OCI-M1 (cell line): Measurements from ENCODE around the gene FAM107B.

Experiments
- DNase-seq: peaks from one replicate; lab custom pipeline; 2025; lab: John Stamatoyannopoulos, UW

Gene FAM107B

GRCh38 chr10:14625192-14625631 is 149.5 kb downstream of the FAM107B start:
- no peak for DNase-seq

DNA sequence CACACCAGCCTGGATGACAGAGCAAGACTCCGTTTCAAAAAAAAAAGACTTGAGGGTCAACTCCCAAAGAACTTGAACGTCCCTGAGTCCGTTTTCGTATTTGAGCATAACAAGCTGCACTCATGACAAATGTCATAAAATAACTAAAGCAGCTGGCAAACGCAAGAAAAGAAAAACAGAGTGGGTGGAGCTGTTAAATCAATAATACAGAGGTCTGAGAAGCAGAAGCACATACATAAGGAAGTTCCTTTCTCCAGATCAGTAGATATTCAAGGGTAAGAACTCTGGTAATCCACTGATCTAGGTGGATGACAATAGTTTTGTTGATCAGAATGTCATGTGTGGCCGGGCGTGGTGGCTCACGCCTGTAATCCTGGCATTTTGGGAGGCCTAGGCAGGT is 150.1 kb downstream of the FAM107B start:
- DNase-seq, result no peak

DNA sequence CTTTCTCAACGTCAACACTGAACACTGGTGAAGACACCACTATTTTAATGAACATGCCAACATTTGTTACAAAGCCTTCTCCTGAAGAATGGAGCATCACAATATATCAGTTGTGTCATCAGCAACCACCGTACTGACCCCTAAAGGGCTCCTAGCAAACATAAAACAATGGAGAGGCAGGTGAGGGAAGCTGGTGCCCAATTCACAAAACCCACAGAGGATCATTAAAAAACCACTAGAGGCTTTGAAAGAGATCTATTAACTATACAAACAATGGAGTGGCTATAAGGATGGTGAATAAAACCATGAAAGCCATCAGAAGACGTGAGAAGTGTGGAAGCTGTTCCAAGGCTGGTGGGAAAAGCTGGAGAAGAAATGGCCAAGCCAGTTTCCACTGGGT is 150.8 kb downstream of the FAM107B start:
- no peak for DNase-seq

DNA sequence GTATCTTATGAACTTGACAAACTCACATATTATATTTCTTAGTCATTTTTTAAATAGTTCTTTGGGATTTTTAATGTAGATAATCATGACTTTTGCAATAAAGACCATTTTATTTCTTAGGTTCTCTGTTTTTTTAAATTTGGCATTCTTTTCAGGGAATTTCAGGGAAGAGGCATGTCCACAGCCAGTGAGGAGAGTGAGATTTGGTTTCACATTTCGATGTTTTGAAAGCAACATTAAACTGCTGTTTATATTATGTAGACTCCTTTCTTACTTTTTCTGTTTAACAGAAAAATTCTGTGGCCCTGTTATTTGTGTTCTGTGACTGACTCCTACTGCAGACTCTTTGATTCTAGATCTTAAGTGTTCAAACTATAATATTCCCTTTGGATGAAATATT is 153.7 kb downstream of the FAM107B start:
- DNase-seq, result no peak

DNA sequence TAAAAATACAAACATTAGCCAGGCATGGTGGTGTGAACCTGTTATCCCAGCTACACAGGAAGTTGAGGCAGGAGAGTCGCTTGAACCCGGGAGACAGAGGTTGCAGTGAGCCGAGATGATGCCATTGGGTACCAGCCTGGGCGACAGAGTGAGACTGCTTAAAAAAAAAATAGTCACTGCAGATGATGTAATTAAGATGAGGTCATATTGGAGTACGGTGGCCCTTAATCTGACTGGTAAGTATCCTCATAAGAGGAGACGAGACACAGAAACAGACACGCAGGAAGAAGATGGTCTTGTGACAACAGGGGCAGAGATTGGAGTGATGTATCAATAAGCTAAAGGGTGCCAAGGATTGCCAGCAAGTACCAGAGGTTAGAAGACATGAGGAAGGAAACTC is 156.0 kb downstream of the FAM107B start:
- no peak for DNase-seq

DNA sequence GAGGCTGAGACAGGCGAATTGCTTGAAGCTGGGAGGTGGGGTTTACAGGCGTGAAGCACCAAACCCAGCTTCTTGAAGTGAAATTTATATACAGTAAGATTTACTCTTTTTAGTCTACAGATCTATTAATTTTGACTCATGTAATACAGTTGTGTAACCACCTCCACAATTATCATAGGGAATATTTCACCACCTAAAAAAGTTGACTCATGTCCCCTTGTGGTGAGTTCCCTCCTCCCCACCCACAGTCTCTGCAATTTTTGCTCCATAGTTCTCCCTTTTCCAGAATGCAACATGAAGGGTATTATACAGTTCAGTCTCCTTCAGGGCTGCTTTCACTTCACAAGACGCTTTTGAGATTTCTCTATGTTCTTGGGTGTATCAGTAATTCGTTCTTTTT is 156.8 kb downstream of the FAM107B start:
- DNase-seq, result peak; percentile 4

- DNase-seq, result no peak
Measured at GRCh38 chr10:14616955-14617730, 157.6 kb downstream of the FAM107B start.

DNA sequence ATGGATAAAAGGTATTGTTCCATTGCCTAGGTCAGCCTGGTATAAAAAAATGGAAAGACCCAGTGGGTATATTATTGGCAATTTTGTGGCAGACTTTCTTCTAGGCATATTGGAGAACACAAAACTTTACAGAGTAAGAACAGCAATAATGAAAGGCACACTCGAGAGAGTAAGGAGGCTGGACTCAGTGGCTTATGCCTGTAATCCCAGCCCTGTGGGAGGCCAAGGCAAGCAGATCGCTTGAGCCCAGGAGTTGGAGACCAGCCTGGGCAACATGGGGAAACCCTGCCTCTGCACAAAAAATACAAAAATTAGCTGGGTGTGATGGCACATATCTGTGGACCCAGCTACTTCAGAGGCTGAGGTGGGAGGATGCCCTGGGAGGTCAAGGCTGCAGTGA is 158.2 kb downstream of the FAM107B start:
- DNase-seq, result no peak

DNA sequence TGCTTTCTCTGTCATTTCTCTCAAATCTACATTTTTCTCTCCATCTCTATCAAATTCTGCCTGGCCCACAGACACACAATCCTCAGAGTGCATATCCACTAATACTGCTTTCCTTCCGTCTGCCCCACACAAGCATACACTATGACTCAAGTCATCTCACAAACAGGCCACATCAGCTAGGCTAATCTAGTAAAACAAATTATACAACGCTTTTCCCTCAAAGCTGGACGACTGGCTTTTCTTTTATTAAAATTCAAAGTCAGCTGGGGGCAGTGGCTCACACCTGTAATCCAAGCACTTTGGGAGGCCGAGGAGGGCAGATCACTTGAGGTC is 161.1 kb downstream of the FAM107B start:
- DNase-seq, result no peak

DNA sequence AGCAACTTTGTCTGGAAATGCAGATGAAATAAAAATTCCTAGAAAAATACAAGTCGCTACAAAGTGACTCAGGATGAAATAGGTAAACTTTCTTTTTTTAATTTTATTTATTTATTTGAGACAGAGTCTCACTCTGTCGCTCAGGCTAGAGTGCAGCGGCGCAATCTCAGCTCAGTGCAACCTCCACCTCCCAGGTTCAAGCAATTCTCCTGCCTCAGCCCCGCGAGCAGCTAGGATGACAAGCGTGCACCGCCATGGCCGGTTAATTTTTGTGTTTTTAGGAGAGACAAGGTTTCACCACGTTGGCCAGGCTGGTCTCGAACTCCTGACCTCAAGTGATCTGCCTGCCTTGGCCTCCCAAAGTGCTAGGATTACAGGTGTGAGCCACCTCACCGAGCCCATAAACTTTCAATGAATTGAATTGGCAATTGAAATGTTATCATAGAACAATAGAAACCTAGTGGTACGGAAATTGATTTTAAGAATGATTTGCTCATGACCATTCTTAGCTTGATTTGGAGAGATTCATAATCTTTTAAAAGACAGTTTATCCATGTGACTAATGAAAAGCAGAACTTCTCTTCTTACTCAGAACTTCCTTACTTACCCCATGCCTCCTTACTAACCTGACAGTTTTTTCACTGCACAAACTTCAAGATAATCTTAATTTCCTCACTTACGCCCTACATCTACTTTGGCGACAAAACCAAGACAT is 161.7 kb downstream of the FAM107B start:
- no peak for DNase-seq

DNA sequence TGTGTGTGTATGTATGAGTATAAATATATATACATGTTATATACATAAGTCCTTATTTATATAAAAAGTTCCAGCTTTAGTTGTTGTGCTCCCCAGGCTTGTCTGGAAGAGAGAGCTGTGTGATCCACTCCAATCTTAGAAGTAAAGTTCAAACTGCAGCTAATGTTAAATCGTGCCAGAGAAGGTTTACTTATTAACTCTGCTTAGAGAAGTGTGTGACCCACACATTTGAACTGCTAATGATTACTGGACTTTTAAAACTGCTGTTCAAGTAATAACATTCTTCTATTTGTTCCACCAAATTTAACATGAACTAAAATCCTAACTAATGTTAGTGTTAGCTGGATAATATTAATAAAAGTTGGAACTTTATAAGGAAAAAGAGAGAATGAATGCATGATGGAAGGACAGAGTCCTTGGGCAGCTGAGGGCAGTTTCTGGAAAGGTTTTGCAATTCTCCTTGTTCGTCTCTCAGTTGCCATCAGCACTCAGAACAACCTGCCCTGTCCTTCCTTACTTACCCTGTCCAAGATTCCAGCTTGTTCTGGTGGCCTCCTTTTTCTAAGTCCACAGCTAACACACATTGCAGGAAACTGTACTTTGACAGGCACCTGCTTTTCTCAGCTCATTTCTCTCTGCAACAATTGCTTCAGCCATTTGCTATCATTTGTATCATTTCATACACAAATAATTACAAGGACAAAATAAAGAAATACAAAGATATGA is 162.6 kb downstream of the FAM107B start:
- DNase-seq, result no peak

DNA sequence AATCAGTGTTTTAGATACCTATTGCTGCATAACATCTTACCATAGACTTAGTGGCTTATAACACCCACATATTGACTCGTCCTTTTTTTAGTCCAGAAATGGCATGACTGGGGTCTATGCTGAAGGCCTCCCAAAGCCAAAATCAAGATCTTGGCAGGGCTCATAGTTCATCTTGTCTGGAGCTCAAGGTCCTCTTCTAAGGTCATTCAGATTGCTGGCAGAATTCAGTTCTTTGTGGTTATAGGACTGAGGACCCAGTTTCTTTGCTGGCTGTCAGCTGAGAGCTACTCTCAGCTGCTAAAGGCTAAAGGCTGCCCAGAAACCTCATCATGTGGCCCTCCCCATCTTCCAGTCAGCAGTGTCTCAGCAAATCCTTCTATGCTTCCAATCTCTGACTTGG is 165.5 kb downstream of the FAM107B start:
- DNase-seq, result no peak

- peak; percentile 64 for DNase-seq
Measured at GRCh38 chr10:14608381-14609001, 166.2 kb downstream of the FAM107B start.

GRCh38 chr10:14606633-14607032 is 168.1 kb downstream of the FAM107B start:
- DNase-seq, result no peak

GRCh38 chr10:14605231-14605925 is 169.3 kb downstream of the FAM107B start:
- no peak for DNase-seq

- no peak for DNase-seq
Measured at GRCh38 chr10:14604181-14605142, 170.2 kb downstream of the FAM107B start.

GRCh38 chr10:14603534-14604102 is 171.1 kb downstream of the FAM107B start:
- DNase-seq, result no peak

DNA sequence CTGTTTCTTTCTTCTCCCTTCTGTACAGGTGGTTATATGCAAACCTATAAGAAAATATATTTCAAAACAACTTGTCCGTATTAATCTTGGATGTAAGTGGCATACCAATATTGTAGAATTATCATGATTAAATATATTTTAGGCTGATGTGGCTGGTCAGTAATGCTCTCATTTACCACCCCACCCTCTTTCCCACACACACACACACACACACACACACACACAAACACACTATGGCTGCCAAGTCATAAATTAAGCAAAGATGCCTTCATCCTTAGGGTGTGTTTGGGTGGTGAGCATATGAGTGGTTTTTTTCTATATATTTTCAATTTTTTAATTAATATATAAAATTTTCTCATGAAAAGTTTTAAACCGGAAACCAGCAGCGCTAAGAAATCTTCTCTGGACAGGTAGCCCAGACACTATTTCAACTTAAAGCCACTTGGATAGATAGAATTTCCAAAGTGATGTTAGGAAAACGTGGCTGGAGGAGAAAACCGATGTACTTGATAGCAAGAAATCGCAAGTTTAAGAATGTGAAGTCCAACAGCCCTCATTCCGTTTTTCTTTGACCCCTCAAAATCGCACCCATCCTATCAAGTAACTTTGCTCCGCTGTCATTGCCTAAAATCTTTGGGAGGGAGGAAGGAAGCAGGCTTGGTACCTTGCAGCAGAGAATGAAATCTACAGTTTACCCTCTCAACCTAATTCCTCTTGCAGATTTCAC is 171.7 kb downstream of the FAM107B start:
- no peak for DNase-seq

DNA sequence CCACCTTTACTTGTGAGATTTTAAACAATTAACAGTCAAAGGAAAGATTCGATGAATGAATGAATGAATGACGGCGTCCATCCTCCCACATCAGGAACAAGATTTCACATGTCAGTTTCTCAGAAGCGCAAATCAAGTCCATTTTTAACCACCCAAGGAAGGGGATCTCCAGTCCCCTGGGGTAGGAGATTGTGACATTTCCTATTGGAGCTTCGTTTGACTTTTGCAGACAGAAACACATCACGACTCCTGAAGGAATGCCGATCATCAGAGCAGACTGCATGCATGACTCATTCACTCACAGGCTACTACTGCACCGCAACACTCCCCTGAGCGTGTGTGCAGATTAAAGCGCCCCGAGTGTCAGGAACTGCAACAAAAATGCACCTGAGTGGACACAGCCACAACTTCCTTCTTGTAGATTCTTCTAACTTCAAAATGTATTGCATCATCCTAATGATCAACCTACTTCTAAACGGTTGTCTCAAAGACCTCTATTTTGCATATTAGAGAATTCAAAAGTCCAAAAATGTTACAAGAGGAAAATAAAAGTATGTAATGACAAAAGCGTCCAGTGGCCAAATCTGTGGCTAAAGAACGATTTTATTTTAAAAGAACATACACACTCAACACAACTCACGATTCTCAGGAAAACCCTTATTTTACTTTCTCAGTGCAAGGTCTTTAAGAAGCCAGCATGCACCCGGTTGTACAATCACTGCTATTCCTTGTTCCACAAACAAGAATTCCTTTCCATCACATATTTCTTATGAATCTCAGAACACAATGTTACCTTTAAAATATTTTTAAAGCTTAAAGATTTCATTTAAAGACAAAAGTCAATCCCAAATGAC is 172.6 kb downstream of the FAM107B start:
- peak; percentile 48 for DNase-seq
